GM19238 (cell line): ENCODE data around the gene RTEL1.

ENCODE experiments used
- DNase-seq: peaks from one replicate; pipeline ENCODE4 v3.0.0; 2011; ENCODE audit warnings: low spot score; ENCODE audit not compliant: insufficient read length

The RTEL1 gene

GRCh38 chr20:63699466-63700198, 41.5 kb downstream of the RTEL1 start:
- no peak for DNase-seq

- DNase-seq: no peak
Observed at GRCh38 chr20:63700199-63701050, 42.3 kb downstream of the RTEL1 start.

GRCh38 chr20:63701051-63701328, 42.9 kb downstream of the RTEL1 start:
- no peak for DNase-seq

- peak; percentile 2 for DNase-seq
Observed at GRCh38 chr20:63701329-63702035, 43.4 kb downstream of the RTEL1 start.

- peak; percentile 4 for DNase-seq
Observed at GRCh38 chr20:63702036-63702665, 44.0 kb downstream of the RTEL1 start.

GRCh38 chr20:63702751-63703470, 44.8 kb downstream of the RTEL1 start:
- DNase-seq: no peak

GRCh38 chr20:63703471-63703975, 45.4 kb downstream of the RTEL1 start:
- DNase-seq: no peak

- no peak for DNase-seq
Observed at GRCh38 chr20:63703976-63704748, 46.0 kb downstream of the RTEL1 start.

GRCh38 chr20:63704749-63705117, 46.6 kb downstream of the RTEL1 start:
- no peak for DNase-seq

GRCh38 chr20:63705232-63706026, 47.3 kb downstream of the RTEL1 start:
- DNase-seq: no peak

- DNase-seq: peak; percentile 0
Observed at GRCh38 chr20:63706027-63706695, 48.0 kb downstream of the RTEL1 start.

- peak; percentile 51 for DNase-seq
Observed at GRCh38 chr20:63706852-63707557, 48.9 kb downstream of the RTEL1 start.

GRCh38 chr20:63707558-63708300, 49.6 kb downstream of the RTEL1 start, which contains the start of the genes ARFRP1 and ZGPAT:
Gene ARFRP1, minus strand, starts transcription at chr20:63707976. Its CDS starts 885 bp downstream, at chr20:63707091.
Gene ZGPAT, plus strand, starts transcription at chr20:63708039. Its CDS starts 542 bp downstream, at chr20:63708581.
- DNase-seq: peak; percentile 93

GRCh38 chr20:63708301-63709148, 50.4 kb downstream of the RTEL1 start:
- DNase-seq: peak; percentile 27

GRCh38 chr20:63709149-63709527, 51.0 kb downstream of the RTEL1 start:
- DNase-seq: no peak

- no peak for DNase-seq
Observed at GRCh38 chr20:63711085-63711645, 53.1 kb downstream of the RTEL1 start.
